HepG2 (cell line): ENCODE data around the gene NELFCD. TPM values are rescaled to one million over a fixed set of nuclear protein-coding genes. Genes with fewer than 3 reads are reported as not detected.
A peak's percentile ranks its signal among the peaks of the same experiment; 100 is the strongest.

Source experiments
- ARID2 ChIP-seq: sonication (generic); formaldehyde crosslinking; IDR thresholded peaks from 2 replicates; pipeline ENCODE4 v1.8.1; 2022; ENCODE audit warnings: mild to moderate bottlenecking, missing genetic modification reagents, borderline replicate concordance
- ATF1 ChIP-seq: IDR thresholded peaks from 2 replicates; pipeline ENCODE4 v1.6.1; 2016; ENCODE audit warnings: mild to moderate bottlenecking, control low read depth
- FOXJ3 ChIP-seq: sonication (generic); formaldehyde crosslinking; IDR thresholded peaks from 2 replicates; pipeline ENCODE4 v1.4.0; 2020; ENCODE audit warnings: missing genetic modification reagents, mild to moderate bottlenecking, borderline replicate concordance
- HCFC1 ChIP-seq: fragments of 150-350 bp; IDR thresholded peaks from 2 replicates; pipeline ENCODE4 v1.6.1; 2014; ENCODE audit warnings: low read depth, low read length
- HMGA1 ChIP-seq: sonication (generic); formaldehyde crosslinking; conservative IDR thresholded peaks from 2 replicates; pipeline ENCODE4 v1.4.0; 2020; ENCODE audit warnings: missing genetic modification reagents
- HNF4G ChIP-seq, 2 experiments: sonication (generic) in 1 of 2; formaldehyde crosslinking in 1 of 2; IDR thresholded peaks; 2 replicates each; pipeline versions ENCODE4 v1.4.0 to v1.6.1; 2011 to 2020; ENCODE audit warnings: borderline replicate concordance in 2 of 2, low read depth in 2 of 2, mild to moderate bottlenecking in 2 of 2, low read length in 1 of 2, missing genetic modification reagents in 1 of 2, moderate library complexity in 1 of 2
- HOXA5 ChIP-seq: sonication (generic); formaldehyde crosslinking; IDR thresholded peaks from 2 replicates; pipeline ENCODE4 v1.4.0; 2020; ENCODE audit warnings: missing genetic modification reagents
- NFIC ChIP-seq: IDR thresholded peaks from 2 replicates; pipeline ENCODE4 v1.6.1; 2012; ENCODE audit warnings: mild to moderate bottlenecking, low read length, inconsistent platforms
- RFX5 ChIP-seq: IDR thresholded peaks from 2 replicates; pipeline ENCODE4 v1.6.1; 2011; ENCODE audit warnings: low read depth, low read length, improper control_type of control experiment
- SAP130 ChIP-seq: IDR thresholded peaks from 2 replicates; pipeline ENCODE4 v1.6.1; 2016; ENCODE audit warnings: low read depth
- TMF1 ChIP-seq: sonication (generic); formaldehyde crosslinking; IDR thresholded peaks from 2 replicates; pipeline ENCODE4 v1.8.1; 2022; ENCODE audit warnings: low read depth, missing genetic modification reagents
- TOPORS ChIP-seq: sonication (generic); formaldehyde crosslinking; IDR thresholded peaks from 2 replicates; pipeline ENCODE4 v1.8.0; 2023; ENCODE audit warnings: mild to moderate bottlenecking, missing genetic modification reagents
- WIZ ChIP-seq: sonication (generic); formaldehyde crosslinking; IDR thresholded peaks from 2 replicates; pipeline ENCODE4 v1.5.1; 2020; ENCODE audit warnings: mild to moderate bottlenecking, missing genetic modification reagents
- ZBTB38 ChIP-seq: sonication (generic); formaldehyde crosslinking; IDR thresholded peaks from 2 replicates; pipeline ENCODE4 v1.5.1; 2020; ENCODE audit warnings: mild to moderate bottlenecking, missing genetic modification reagents
- ZFX ChIP-seq: sonication (generic); formaldehyde crosslinking; IDR thresholded peaks from 2 replicates; pipeline ENCODE4 v1.4.0; 2020; ENCODE audit warnings: mild to moderate bottlenecking, low read depth, missing genetic modification reagents, moderate library complexity
- ZNF253 ChIP-seq: sonication (generic); formaldehyde crosslinking; IDR thresholded peaks from 2 replicates; pipeline ENCODE4 v1.8.0; 2022; ENCODE audit warnings: mild to moderate bottlenecking, missing genetic modification reagents, borderline replicate concordance
- ZNF34 ChIP-seq: sonication (generic); formaldehyde crosslinking; IDR thresholded peaks from 2 replicates; pipeline ENCODE4 v1.4.0; 2020; ENCODE audit warnings: mild to moderate bottlenecking, missing genetic modification reagents, borderline replicate concordance
- ZNF629 ChIP-seq: sonication (generic); formaldehyde crosslinking; conservative IDR thresholded peaks from 2 replicates; pipeline ENCODE4 v1.5.0; 2020; ENCODE audit warnings: missing genetic modification reagents
- polyA plus RNA-seq, 8 experiments: library from polyadenylated mRNA; depleted of rRNA in 3 of 8; stranded (reverse) in 7 of 8; unstranded in 1 of 8; fragments of >200 nt; fragmentation: Illumina TruSeq in 4 of 8; extraction: Trizol in 4 of 8; gene quantifications; 2 replicates each; pipeline versions ENCODE4 v1.2.1 to v1.2.3, GENCODE V29; 2011 to 2016; ENCODE audit warnings: low read depth in 4 of 8, missing spikeins in 1 of 8, mixed read lengths in 1 of 8; ENCODE audit not compliant: insufficient read depth in 1 of 8
- total RNA-seq, 5 experiments: library from RNA; depleted of rRNA; stranded (reverse); fragments of >200 nt; fragmentation: Illumina TruSeq; extraction: Trizol; gene quantifications; 2 replicates each; pipeline ENCODE4 v1.2.3, GENCODE V29; 2016; ENCODE audit warnings: low read depth in 1 of 5
- TF ChIP-seq, protein P1 (sequence below): sonication (generic); formaldehyde crosslinking; IDR thresholded peaks from 2 replicates; pipeline ENCODE4 v1.4.0; 2020; ENCODE audit warnings: missing genetic modification reagents
- TF ChIP-seq, protein P2 (sequence below): IDR thresholded peaks from 2 replicates; pipeline ENCODE4 v1.6.1; 2016
- TF ChIP-seq, protein P3 (sequence below): IDR thresholded peaks from 2 replicates; pipeline ENCODE4 v1.6.1; 2016; ENCODE audit warnings: mild to moderate bottlenecking, missing biosample characterization, missing genetic modification reagents
- TF ChIP-seq, protein P4 (sequence below): IDR thresholded peaks from 2 replicates; pipeline ENCODE4 v1.6.1; 2018; ENCODE audit warnings: missing genetic modification reagents
- TF ChIP-seq, protein P5 (sequence below): sonication (generic); formaldehyde crosslinking; IDR thresholded peaks from 2 replicates; pipeline ENCODE4 v1.4.0; 2020; ENCODE audit warnings: missing genetic modification reagents
- TF ChIP-seq, protein P6 (sequence below): sonication (generic); formaldehyde crosslinking; IDR thresholded peaks from 2 replicates; pipeline ENCODE4 v1.4.0; 2020; ENCODE audit warnings: mild to moderate bottlenecking, missing genetic modification reagents

Gene NELFCD
- total and polyA plus RNA-seq, 2 of the 13 experiments (the other 11 are each of a cell fraction or from before 2014, with no cell fraction given): 159 to 203 TPM

DNA sequence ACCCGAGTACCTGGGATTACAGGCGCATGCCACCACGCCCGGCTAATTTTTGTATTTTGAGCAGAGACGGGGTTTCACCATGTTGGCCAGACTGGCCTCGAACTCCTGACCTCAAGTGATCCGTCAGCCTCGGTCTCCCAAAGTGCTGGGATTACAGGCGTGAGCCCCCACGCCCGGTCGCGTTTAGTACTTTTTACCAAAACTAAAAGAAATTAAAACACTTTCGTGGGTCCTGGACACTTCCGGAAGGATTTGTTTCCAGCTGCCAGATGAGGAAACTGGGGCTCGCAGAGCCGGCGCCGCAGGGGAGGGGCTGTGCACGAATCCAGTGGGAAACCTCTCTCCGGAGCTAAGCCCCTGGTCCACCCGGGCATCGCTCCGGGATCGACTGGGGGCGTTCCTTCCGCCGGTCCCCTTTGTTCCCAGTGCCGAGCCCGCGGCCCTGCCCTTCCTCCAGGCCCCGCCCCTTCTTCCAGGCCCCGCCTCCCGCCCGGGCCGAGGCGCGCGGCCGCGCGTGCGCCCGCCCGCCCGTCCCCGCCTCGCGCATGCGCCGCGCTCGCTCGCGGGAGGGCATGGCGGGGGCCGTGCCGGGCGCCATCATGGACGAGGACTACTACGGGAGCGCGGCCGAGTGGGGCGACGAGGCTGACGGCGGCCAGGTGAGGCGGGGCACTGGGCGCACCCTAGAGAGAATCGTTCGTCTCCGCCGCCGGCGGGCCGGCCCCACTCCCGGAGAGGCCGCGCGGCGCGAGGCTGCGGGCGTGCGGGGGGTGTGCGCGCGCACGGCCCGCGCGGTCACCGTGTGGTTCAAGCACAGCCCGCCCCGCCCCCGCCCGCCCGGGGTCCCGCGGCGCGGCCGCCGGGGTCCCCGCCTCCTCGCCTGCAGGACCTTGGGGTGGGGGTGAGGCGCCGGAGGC is at the start of gene NELFCD (continued):
- TF ChIP-seq ZNF629 (CRISPR knock-in tag) (peak; percentile 43), ZBTB38 (CRISPR knock-in tag) (peak; percentile 38; the same call in 1 of the 2 replicates), WIZ (CRISPR knock-in tag) (no peak), HNF4G (IDR thresholded peaks at IDR 0.05; ENCODE audit: borderline replicate concordance, low read depth, low read length) (peak; percentile 28; the same call in 1 of the 2 replicates), HNF4G (CRISPR knock-in tag; IDR thresholded peaks at IDR 0.05; ENCODE audit: borderline replicate concordance, low read depth) (no peak), TMF1 (CRISPR knock-in tag) (0 out of 2 replicates have a peak, but pooled peaks have one; percentile 48), ATF1 (CRISPR knock-in tag) (no peak), ARID2 (CRISPR knock-in tag) (no peak), TOPORS (CRISPR knock-in tag) (0 out of 2 replicates have a peak, but pooled peaks have one; percentile 57), FOXJ3 (CRISPR knock-in tag) (no peak), HMGA1 (CRISPR knock-in tag) (no peak), ZFX (CRISPR knock-in tag) (peak; percentile 72), RFX5 (peak; percentile 40; the same call in 1 of the 2 replicates), SAP130 (CRISPR knock-in tag) (peak; percentile 82), ZNF34 (CRISPR knock-in tag) (no peak), HCFC1 (no peak), HOXA5 (CRISPR knock-in tag) (peak; percentile 56; the same call in 1 of the 2 replicates), ZNF253 (CRISPR knock-in tag) (no peak), NFIC (no peak; the same call in 1 of the 2 replicates)
- TF ChIP-seq, protein P1, sequence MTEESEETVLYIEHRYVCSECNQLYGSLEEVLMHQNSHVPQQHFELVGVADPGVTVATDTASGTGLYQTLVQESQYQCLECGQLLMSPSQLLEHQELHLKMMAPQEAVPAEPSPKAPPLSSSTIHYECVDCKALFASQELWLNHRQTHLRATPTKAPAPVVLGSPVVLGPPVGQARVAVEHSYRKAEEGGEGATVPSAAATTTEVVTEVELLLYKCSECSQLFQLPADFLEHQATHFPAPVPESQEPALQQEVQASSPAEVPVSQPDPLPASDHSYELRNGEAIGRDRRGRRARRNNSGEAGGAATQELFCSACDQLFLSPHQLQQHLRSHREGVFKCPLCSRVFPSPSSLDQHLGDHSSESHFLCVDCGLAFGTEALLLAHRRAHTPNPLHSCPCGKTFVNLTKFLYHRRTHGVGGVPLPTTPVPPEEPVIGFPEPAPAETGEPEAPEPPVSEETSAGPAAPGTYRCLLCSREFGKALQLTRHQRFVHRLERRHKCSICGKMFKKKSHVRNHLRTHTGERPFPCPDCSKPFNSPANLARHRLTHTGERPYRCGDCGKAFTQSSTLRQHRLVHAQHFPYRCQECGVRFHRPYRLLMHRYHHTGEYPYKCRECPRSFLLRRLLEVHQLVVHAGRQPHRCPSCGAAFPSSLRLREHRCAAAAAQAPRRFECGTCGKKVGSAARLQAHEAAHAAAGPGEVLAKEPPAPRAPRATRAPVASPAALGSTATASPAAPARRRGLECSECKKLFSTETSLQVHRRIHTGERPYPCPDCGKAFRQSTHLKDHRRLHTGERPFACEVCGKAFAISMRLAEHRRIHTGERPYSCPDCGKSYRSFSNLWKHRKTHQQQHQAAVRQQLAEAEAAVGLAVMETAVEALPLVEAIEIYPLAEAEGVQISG (CRISPR knock-in tag): peak; percentile 46; the same call in 1 of the 2 replicates
- TF ChIP-seq, protein P2, sequence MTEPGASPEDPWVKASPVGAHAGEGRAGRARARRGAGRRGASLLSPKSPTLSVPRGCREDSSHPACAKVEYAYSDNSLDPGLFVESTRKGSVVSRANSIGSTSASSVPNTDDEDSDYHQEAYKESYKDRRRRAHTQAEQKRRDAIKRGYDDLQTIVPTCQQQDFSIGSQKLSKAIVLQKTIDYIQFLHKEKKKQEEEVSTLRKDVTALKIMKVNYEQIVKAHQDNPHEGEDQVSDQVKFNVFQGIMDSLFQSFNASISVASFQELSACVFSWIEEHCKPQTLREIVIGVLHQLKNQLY (CRISPR knock-in tag): no peak
- TF ChIP-seq, protein P3, sequence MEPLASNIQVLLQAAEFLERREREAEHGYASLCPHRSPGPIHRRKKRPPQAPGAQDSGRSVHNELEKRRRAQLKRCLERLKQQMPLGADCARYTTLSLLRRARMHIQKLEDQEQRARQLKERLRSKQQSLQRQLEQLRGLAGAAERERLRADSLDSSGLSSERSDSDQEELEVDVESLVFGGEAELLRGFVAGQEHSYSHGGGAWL (CRISPR knock-in tag): peak; percentile 39; the same call in 1 of the 2 replicates
- TF ChIP-seq, protein P4, sequence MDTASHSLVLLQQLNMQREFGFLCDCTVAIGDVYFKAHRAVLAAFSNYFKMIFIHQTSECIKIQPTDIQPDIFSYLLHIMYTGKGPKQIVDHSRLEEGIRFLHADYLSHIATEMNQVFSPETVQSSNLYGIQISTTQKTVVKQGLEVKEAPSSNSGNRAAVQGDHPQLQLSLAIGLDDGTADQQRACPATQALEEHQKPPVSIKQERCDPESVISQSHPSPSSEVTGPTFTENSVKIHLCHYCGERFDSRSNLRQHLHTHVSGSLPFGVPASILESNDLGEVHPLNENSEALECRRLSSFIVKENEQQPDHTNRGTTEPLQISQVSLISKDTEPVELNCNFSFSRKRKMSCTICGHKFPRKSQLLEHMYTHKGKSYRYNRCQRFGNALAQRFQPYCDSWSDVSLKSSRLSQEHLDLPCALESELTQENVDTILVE (CRISPR knock-in tag): peak; percentile 73; the same call in 1 of the 2 replicates
- TF ChIP-seq, protein P5, sequence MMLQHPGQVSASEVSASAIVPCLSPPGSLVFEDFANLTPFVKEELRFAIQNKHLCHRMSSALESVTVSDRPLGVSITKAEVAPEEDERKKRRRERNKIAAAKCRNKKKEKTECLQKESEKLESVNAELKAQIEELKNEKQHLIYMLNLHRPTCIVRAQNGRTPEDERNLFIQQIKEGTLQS (CRISPR knock-in tag): no peak
- TF ChIP-seq, protein P6, sequence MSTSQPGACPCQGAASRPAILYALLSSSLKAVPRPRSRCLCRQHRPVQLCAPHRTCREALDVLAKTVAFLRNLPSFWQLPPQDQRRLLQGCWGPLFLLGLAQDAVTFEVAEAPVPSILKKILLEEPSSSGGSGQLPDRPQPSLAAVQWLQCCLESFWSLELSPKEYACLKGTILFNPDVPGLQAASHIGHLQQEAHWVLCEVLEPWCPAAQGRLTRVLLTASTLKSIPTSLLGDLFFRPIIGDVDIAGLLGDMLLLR (CRISPR knock-in tag): no peak
